ENCODE measurements around the gene DENND1B. TPM values are rescaled to one million over a fixed set of nuclear protein-coding genes. Genes with fewer than 3 reads are reported as not detected.
"Not testable (repeated sequence)": the region's sequence is repeated elsewhere in the genome, so short reads cannot be mapped to it uniquely, and the experiment has no call there.

DENND1B gene
- total and polyA plus RNA-seq, 4 donors, result 1.7 to 13.7 (median 7.9) TPM

DNA sequence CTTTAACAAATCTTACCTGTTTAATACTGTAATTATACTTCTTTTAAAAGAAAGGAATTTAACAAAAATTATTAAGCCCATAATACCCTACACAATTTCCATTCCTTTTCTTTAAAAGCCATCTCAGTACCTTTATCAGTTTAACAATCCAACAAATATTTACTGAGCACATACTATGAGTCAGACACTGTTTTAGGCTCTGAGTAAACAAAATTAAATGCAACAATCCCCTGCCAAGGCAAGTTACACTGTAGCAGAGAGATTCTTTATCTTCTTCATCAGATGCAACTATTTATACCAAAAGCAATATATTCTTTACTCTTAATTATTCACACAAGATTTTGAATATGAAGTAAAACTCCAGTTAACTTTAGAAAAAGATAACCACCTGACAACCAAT lies 12.0 kb downstream of the DENND1B start (continued):
- TF ChIP-seq RAD21 (IDR thresholded peaks at IDR 0.05) (no peak), GABPA (IDR thresholded peaks at IDR 0.05 in 1 of 2, conservative IDR thresholded peaks at IDR 0.05 in 1 of 2) (no peak), CTCF (IDR thresholded peaks at IDR 0.05; ENCODE audit: low read depth, low read length, missing input control) (no peak), RXRA (IDR thresholded peaks at IDR 0.05) (no peak)

GRCh38 chr1:197761654-197762053 lies 13.6 kb downstream of the DENND1B start:
- no peak overlapping the region for H3K9ac ChIP-seq (ENCODE audit: low read depth in 1 of 2, low read length in 2 of 2)
- no peak overlapping the region for H3K4me3 ChIP-seq (ENCODE audit: low read depth in 1 of 3, low read length in 3 of 3)
- TF ChIP-seq FOXA2 (IDR thresholded peaks at IDR 0.05) (no peak), EGR1 (IDR thresholded peaks at IDR 0.05; ENCODE audit: low read depth in 2 of 2) (no peak), NR2F2 (IDR thresholded peaks at IDR 0.05) (no peak), RAD21 (IDR thresholded peaks at IDR 0.05) (no peak), CTCF (IDR thresholded peaks at IDR 0.05; ENCODE audit: low read depth, low read length, missing input control) (no peak), JUND (IDR thresholded peaks at IDR 0.05) (no peak), REST (IDR thresholded peaks at IDR 0.05) (no peak), HNF4A (conservative IDR thresholded peaks at IDR 0.05) (no peak), FOXA1 (IDR thresholded peaks at IDR 0.05) (no peak), SP1 (IDR thresholded peaks at IDR 0.05) (no peak), GABPA (IDR thresholded peaks at IDR 0.05 in 1 of 2, conservative IDR thresholded peaks at IDR 0.05 in 1 of 2) (no peak), YY1 (IDR thresholded peaks at IDR 0.05) (no peak), ATF3 (IDR thresholded peaks at IDR 0.05) (no peak), MAX (IDR thresholded peaks at IDR 0.05) (no peak)
- no peaks in the 10 kb centered on the region for H3K9me3 ChIP-seq (ENCODE audit: control insufficient read depth in 4 of 4, low read length in 3 of 4)
- H3K27ac ChIP-seq (ENCODE audit: low read depth in 1 of 2, low read length in 2 of 2), result no peak overlapping the region
- no peaks in the 10 kb centered on the region for H3K36me3 ChIP-seq (ENCODE audit: control insufficient read depth in 4 of 4, insufficient read depth in 3 of 4, low read depth in 1 of 4, low read length in 3 of 4)
- no peak for DNase-seq (ENCODE audit: low spot score)
- no peaks in the 10 kb centered on the region for H3K27me3 ChIP-seq (ENCODE audit: control insufficient read depth in 4 of 4, insufficient read depth in 4 of 4, low read length in 3 of 4)
- WGBS, result 82% methylated on average over 2 of the region's 2 CpGs
- H3K4me1 ChIP-seq (ENCODE audit: control insufficient read depth in 4 of 4, insufficient read depth in 4 of 4, low read length in 3 of 4), result no peaks in the 10 kb centered on the region

GRCh38 chr1:197755553-197755952 lies 19.7 kb downstream of the DENND1B start:
- not testable (repeated sequence) for DNase-seq (ENCODE audit: low spot score); H3K27me3 ChIP-seq (ENCODE audit: control insufficient read depth in 4 of 4, insufficient read depth in 4 of 4, low read length in 3 of 4); H3K27ac ChIP-seq (ENCODE audit: low read depth in 1 of 2, low read length in 2 of 2); H3K4me3 ChIP-seq (ENCODE audit: low read depth in 1 of 3, low read length in 3 of 3); H3K9ac ChIP-seq (ENCODE audit: low read depth in 1 of 2, low read length in 2 of 2); H3K36me3 ChIP-seq (ENCODE audit: control insufficient read depth in 4 of 4, insufficient read depth in 3 of 4, low read depth in 1 of 4, low read length in 3 of 4); H3K4me1 ChIP-seq (ENCODE audit: control insufficient read depth in 4 of 4, insufficient read depth in 4 of 4, low read length in 3 of 4); H3K9me3 ChIP-seq (ENCODE audit: control insufficient read depth in 4 of 4, low read length in 3 of 4)
- 93% methylated on average over 4 of the region's 4 CpGs for WGBS

GRCh38 chr1:197752652-197753164 lies 22.6 kb downstream of the DENND1B start:
- H3K4me3 ChIP-seq (ENCODE audit: low read depth in 1 of 3, low read length in 3 of 3); H3K9me3 ChIP-seq (ENCODE audit: control insufficient read depth in 4 of 4, low read length in 3 of 4); H3K27ac ChIP-seq (ENCODE audit: low read depth in 1 of 2, low read length in 2 of 2); H3K36me3 ChIP-seq (ENCODE audit: control insufficient read depth in 4 of 4, insufficient read depth in 3 of 4, low read depth in 1 of 4, low read length in 3 of 4); H3K9ac ChIP-seq (ENCODE audit: low read depth in 1 of 2, low read length in 2 of 2); DNase-seq (ENCODE audit: low spot score); H3K27me3 ChIP-seq (ENCODE audit: control insufficient read depth in 4 of 4, insufficient read depth in 4 of 4, low read length in 3 of 4); H3K4me1 ChIP-seq (ENCODE audit: control insufficient read depth in 4 of 4, insufficient read depth in 4 of 4, low read length in 3 of 4): not testable (repeated sequence)
- 98% methylated on average over 6 of the region's 6 CpGs for WGBS

Data from liver (tissue), 9 donors.